IMR-90 (cell line): ENCODE results near the gene ABTB2.

Experiments
- CTCF ChIP-seq: conservative IDR thresholded peaks from 2 replicates; pipeline ENCODE4 v1.5.1; 2012; ENCODE audit warnings: mild to moderate bottlenecking, low read depth, low read length, improper control_type of control experiment
- POLR2A ChIP-seq: IDR thresholded peaks from 2 replicates; pipeline ENCODE4 v1.6.1; 2012; ENCODE audit warnings: mild to moderate bottlenecking, low read depth, low read length
- RAD21 ChIP-seq: IDR thresholded peaks from 2 replicates; pipeline ENCODE4 v1.6.1; 2012; ENCODE audit warnings: low read length, improper control_type of control experiment

GRCh38 chr11:34179026-34179675 is 178.7 kb downstream of the ABTB2 start:
- TF ChIP-seq RAD21: no peak
- no peak for TF ChIP-seq POLR2A
- no peak for TF ChIP-seq CTCF
